Neural cell (in vitro differentiated cells): ENCODE results near the gene PLXNA2. TPM values are rescaled to one million over a fixed set of nuclear protein-coding genes. Genes with fewer than 3 reads are reported as not detected.

Experiments used
- H2AFZ ChIP-seq: fragments of 200-600, 300-800 bp; sonication (generic), shearing (Covaris generic); 2 replicates; pipeline ENCODE4 v1.6.0; 2014; ENCODE audit warnings: low read depth, mild to moderate bottlenecking, antibody characterized with exemption, low read length, moderate library complexity
- H3F3A ChIP-seq: fragments of 200-600 bp; shearing (Covaris generic); 2 replicates; pipeline ENCODE4 v1.6.1; 2016; ENCODE audit warnings: mild to moderate bottlenecking, moderate library complexity, mixed read lengths, antibody characterized with exemption, low read length; ENCODE audit not compliant: insufficient read depth, poor library complexity, severe bottlenecking
- H3K27ac ChIP-seq: fragments of 200-600, 300-800 bp; sonication (generic), shearing (Covaris generic); 2 replicates; pipeline ENCODE4 v1.5.1; 2014; ENCODE audit warnings: mild to moderate bottlenecking, low read length, moderate library complexity
- H3K27me3 ChIP-seq: fragments of 300-800, 200-600 bp; sonication (generic), shearing (Covaris generic); 2 replicates; pipeline ENCODE4 v1.6.0; 2014; ENCODE audit warnings: mild to moderate bottlenecking, low read depth, low read length, moderate library complexity; ENCODE audit not compliant: insufficient read depth
- H3K36me3 ChIP-seq: fragments of 300-800, 200-600 bp; sonication (generic), shearing (Covaris generic); 2 replicates; pipeline ENCODE4 v1.5.1; 2014; ENCODE audit warnings: mild to moderate bottlenecking, antibody characterized with exemption, low read length, moderate library complexity; ENCODE audit not compliant: insufficient read depth
- H3K4me2 ChIP-seq: fragments of 300-800, 200-600 bp; sonication (generic), shearing (Covaris generic); 2 replicates; pipeline ENCODE4 v1.6.0; 2014; ENCODE audit warnings: mild to moderate bottlenecking, low read length
- H3K4me3 ChIP-seq: fragments of 300-800, 200-600 bp; sonication (generic), shearing (Covaris generic); 2 replicates; pipeline ENCODE4 v1.5.1; 2014; ENCODE audit warnings: mild to moderate bottlenecking, low read length, moderate library complexity
- H3K79me2 ChIP-seq: fragments of 200-600 bp; shearing (Covaris generic); replicated peaks from 2 replicates; pipeline ENCODE4 v1.6.0; 2014; ENCODE audit warnings: mild to moderate bottlenecking, low read length, moderate library complexity; ENCODE audit not compliant: insufficient read depth
- H3K9ac ChIP-seq: fragments of 300-800, 200-600 bp; sonication (generic), shearing (Covaris generic); 2 replicates; pipeline ENCODE4 v1.6.1; 2016; ENCODE audit warnings: mild to moderate bottlenecking, low read length, mixed read lengths
- H3K9me2 ChIP-seq: fragments of 200-600 bp; shearing (Covaris generic); 2 replicates; pipeline ENCODE4 v1.6.1; 2016; ENCODE audit warnings: mild to moderate bottlenecking, low read length, mixed read lengths; ENCODE audit not compliant: insufficient read depth
- H3K9me3 ChIP-seq: fragments of 200-600, 300-800 bp; sonication (generic), shearing (Covaris generic); 2 replicates; pipeline ENCODE4 v1.6.1; 2016; ENCODE audit warnings: mild to moderate bottlenecking, mixed run types, low read length, moderate library complexity, mixed read lengths
- H4K20me1 ChIP-seq: fragments of 200-600 bp; shearing (Covaris generic); 2 replicates; pipeline ENCODE4 v1.6.1; 2016; ENCODE audit warnings: mild to moderate bottlenecking, mixed run types; ENCODE audit not compliant: insufficient read depth
- EP300 ChIP-seq: fragments of 450-650 bp; conservative IDR thresholded peaks from 2 replicates; pipeline ENCODE4 v1.6.1; 2014; ENCODE audit warnings: antibody characterized with exemption, mild to moderate bottlenecking, moderate library complexity; ENCODE audit not compliant: poor library complexity, severe bottlenecking
- EZH2 ChIP-seq: fragments of 200-600, 300-800 bp; shearing (Covaris generic), sonication (generic); IDR thresholded peaks from 2 replicates; pipeline ENCODE4 v1.6.1; 2014; ENCODE audit warnings: antibody characterized with exemption, low read length, borderline replicate concordance, mild to moderate bottlenecking; ENCODE audit not compliant: insufficient read depth, poor library complexity, severe bottlenecking
- MXI1 ChIP-seq: fragments of 450-650 bp; conservative IDR thresholded peaks from 2 replicates; pipeline ENCODE4 v1.6.1; 2014; ENCODE audit warnings: antibody characterized with exemption, mild to moderate bottlenecking; ENCODE audit not compliant: poor library complexity, severe bottlenecking
- POLR2AphosphoS5 ChIP-seq: IDR thresholded peaks from 2 replicates; pipeline ENCODE4 v1.6.1; 2012
- RAD21 ChIP-seq: fragments of 450-650 bp; conservative IDR thresholded peaks from 2 replicates; pipeline ENCODE4 v1.6.1; 2014; ENCODE audit warnings: antibody characterized with exemption, mild to moderate bottlenecking, moderate library complexity
- REST ChIP-seq: IDR thresholded peaks from 2 replicates; pipeline ENCODE4 v1.6.1; 2012; ENCODE audit warnings: borderline replicate concordance
- SMC3 ChIP-seq: fragments of 450-650 bp; conservative IDR thresholded peaks from 2 replicates; pipeline ENCODE4 v1.6.1; 2014; ENCODE audit warnings: antibody characterized with exemption, mild to moderate bottlenecking, moderate library complexity; ENCODE audit not compliant: poor library complexity
- TAF1 ChIP-seq: IDR thresholded peaks from 2 replicates; pipeline ENCODE4 v1.6.1; 2012; ENCODE audit warnings: low read depth
- polyA plus RNA-seq: library from polyadenylated mRNA; depleted of rRNA; stranded (reverse); fragments of >200 nt; gene quantifications from 2 replicates; pipeline ENCODE4 v1.2.3, GENCODE V29; 2014
- TF ChIP-seq, protein P1 (sequence below): fragments of 450-650 bp; IDR thresholded peaks from 2 replicates; pipeline ENCODE4 v1.5.1; 2014; ENCODE audit warnings: antibody characterized with exemption, mild to moderate bottlenecking, moderate library complexity; ENCODE audit not compliant: poor library complexity, severe bottlenecking

The PLXNA2 gene
- polyA plus RNA-seq, 1 donor from 2014 or later: 30.6 TPM

GRCh38 chr1:208176649-208177048 lies 67.5 kb downstream of the PLXNA2 start:
- H3K79me2 ChIP-seq: no peaks in the 10 kb centered on the region
- H2AFZ ChIP-seq: no peak overlapping the region
- no peaks in the 10 kb centered on the region for H3K36me3 ChIP-seq
- H4K20me1 ChIP-seq: peaks cover 10% of the 10 kb centered on the region
- no peaks in the 10 kb centered on the region for H3F3A ChIP-seq
- no peak overlapping the region for H3K27ac ChIP-seq
- no peaks in the 10 kb centered on the region for H3K9me3 ChIP-seq
- H3K9me2 ChIP-seq: no peaks in the 10 kb centered on the region
- no peak for TF ChIP-seq RAD21
- TF ChIP-seq SMC3: no peak
- TF ChIP-seq TAF1: no peak
- TF ChIP-seq EP300: no peak
- no peak for TF ChIP-seq REST
- no peak for TF ChIP-seq EZH2
- TF ChIP-seq POLR2AphosphoS5: no peak
- TF ChIP-seq, protein P1, sequence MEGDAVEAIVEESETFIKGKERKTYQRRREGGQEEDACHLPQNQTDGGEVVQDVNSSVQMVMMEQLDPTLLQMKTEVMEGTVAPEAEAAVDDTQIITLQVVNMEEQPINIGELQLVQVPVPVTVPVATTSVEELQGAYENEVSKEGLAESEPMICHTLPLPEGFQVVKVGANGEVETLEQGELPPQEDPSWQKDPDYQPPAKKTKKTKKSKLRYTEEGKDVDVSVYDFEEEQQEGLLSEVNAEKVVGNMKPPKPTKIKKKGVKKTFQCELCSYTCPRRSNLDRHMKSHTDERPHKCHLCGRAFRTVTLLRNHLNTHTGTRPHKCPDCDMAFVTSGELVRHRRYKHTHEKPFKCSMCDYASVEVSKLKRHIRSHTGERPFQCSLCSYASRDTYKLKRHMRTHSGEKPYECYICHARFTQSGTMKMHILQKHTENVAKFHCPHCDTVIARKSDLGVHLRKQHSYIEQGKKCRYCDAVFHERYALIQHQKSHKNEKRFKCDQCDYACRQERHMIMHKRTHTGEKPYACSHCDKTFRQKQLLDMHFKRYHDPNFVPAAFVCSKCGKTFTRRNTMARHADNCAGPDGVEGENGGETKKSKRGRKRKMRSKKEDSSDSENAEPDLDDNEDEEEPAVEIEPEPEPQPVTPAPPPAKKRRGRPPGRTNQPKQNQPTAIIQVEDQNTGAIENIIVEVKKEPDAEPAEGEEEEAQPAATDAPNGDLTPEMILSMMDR: no peak
- no peak for TF ChIP-seq MXI1
- H3K4me3 ChIP-seq: no peak overlapping the region
- H3K27me3 ChIP-seq: no peaks in the 10 kb centered on the region
- no peak overlapping the region for H3K9ac ChIP-seq
- H3K4me2 ChIP-seq: no peak overlapping the region

- TF ChIP-seq, protein P1: no peak
- TF ChIP-seq SMC3 (no peak), REST (no peak), EZH2 (no peak), POLR2AphosphoS5 (no peak)
- H3K79me2 ChIP-seq: no peaks in the 10 kb centered on the region
- no peak overlapping the region for H2AFZ ChIP-seq
- no peaks in the 10 kb centered on the region for H3K36me3 ChIP-seq
- no peak overlapping the region for H3K9ac ChIP-seq
- no peak overlapping the region for H3K27ac ChIP-seq
- H3F3A ChIP-seq: no peaks in the 10 kb centered on the region
- no peaks in the 10 kb centered on the region for H3K27me3 ChIP-seq
- H4K20me1 ChIP-seq: peaks cover 10% of the 10 kb centered on the region
- H3K9me2 ChIP-seq: no peaks in the 10 kb centered on the region
- H3K4me2 ChIP-seq: no peak overlapping the region
- H3K9me3 ChIP-seq: no peaks in the 10 kb centered on the region
- no peak overlapping the region for H3K4me3 ChIP-seq
These were observed 68.7 kb downstream of the PLXNA2 start for GRCh38 chr1:208175508-208175895.
